GM23338 (cell line): ENCODE data around the gene WNT8B. TPM values are rescaled to one million over a fixed set of nuclear protein-coding genes. Genes with fewer than 3 reads are reported as not detected.

Experiments
- ATAC-seq: fragments of 200-7000 bp; cut with Tn5 transposase; 3 replicates; pipeline ENCODE4 v1.9.1; 2020
- DNase-seq: peaks from one replicate; pipeline ENCODE4 v3.0.0-alpha.2; 2015; ENCODE audit warnings: low spot score
- H2AFZ ChIP-seq: fragments of 200-600 bp; sonication (generic); 2 replicates; pipeline ENCODE4 v1.8.0; 2016; ENCODE audit warnings: antibody characterized with exemption, mild to moderate bottlenecking, moderate library complexity
- H3F3A ChIP-seq: fragments of 200-600 bp; sonication (generic); replicated peaks from 2 replicates; pipeline ENCODE4 v1.8.0; 2017; ENCODE audit warnings: antibody characterized with exemption, mixed run types, low read depth
- H3K27ac ChIP-seq: fragments of 200-600 bp; sonication (generic); 2 replicates; pipeline ENCODE4 v1.6.1; 2016; ENCODE audit warnings: low read depth
- H3K27me3 ChIP-seq: fragments of 200-600 bp; sonication (generic); 2 replicates; pipeline ENCODE4 v1.8.0; 2016; ENCODE audit warnings: mild to moderate bottlenecking, mixed run types, moderate library complexity; ENCODE audit not compliant: insufficient read depth
- H3K36me3 ChIP-seq: fragments of 200-600 bp; sonication (generic); 2 replicates; pipeline ENCODE4 v1.8.0; 2016; ENCODE audit warnings: mild to moderate bottlenecking; ENCODE audit not compliant: insufficient read depth
- H3K4me1 ChIP-seq: fragments of 200-600 bp; sonication (generic); 2 replicates; pipeline ENCODE4 v1.8.0; 2016; ENCODE audit warnings: mild to moderate bottlenecking, moderate library complexity; ENCODE audit not compliant: insufficient read depth
- H3K4me2 ChIP-seq: fragments of 200-600 bp; sonication (generic); 2 replicates; pipeline ENCODE4 v1.7.1; 2017; ENCODE audit warnings: mixed run types
- H3K4me3 ChIP-seq: fragments of 200-600 bp; sonication (generic); 2 replicates; pipeline ENCODE4 v1.6.1; 2016; ENCODE audit warnings: mixed run types
- H3K79me2 ChIP-seq: fragments of 200-600 bp; sonication (generic); replicated peaks from 2 replicates; pipeline ENCODE4 v1.8.0; 2017; ENCODE audit warnings: mild to moderate bottlenecking; ENCODE audit not compliant: insufficient read depth
- H3K9me2 ChIP-seq: fragments of 200-600 bp; sonication (generic); 2 replicates; pipeline ENCODE4 v1.8.0; 2017; ENCODE audit not compliant: insufficient read depth
- H4K20me1 ChIP-seq: fragments of 200-600 bp; sonication (generic); replicated peaks from 2 replicates; pipeline ENCODE4 v1.8.0; 2017; ENCODE audit warnings: mild to moderate bottlenecking; ENCODE audit not compliant: insufficient read depth
- H3K27ac Mint-ChIP-seq: 2 replicates; pipeline ENCODE4 v1.8.0; 2020; ENCODE audit warnings: inconsistent platforms, mild to moderate bottlenecking, moderate library complexity, mixed read lengths
- H3K27me3 Mint-ChIP-seq: 3 replicates; pipeline ENCODE4 v1.8.0; 2022; ENCODE audit warnings: low read depth, mild to moderate bottlenecking, moderate library complexity, mixed read lengths, inconsistent platforms; ENCODE audit not compliant: insufficient read depth, poor library complexity
- H3K36me3 Mint-ChIP-seq: 3 replicates; pipeline ENCODE4 v1.8.0; 2021; ENCODE audit warnings: low read depth, mild to moderate bottlenecking, inconsistent platforms, moderate library complexity, mixed read lengths
- H3K4me1 Mint-ChIP-seq: 3 replicates; pipeline ENCODE4 v1.8.0; 2020; ENCODE audit warnings: mild to moderate bottlenecking, inconsistent platforms, mixed read lengths
- H3K4me3 Mint-ChIP-seq: 3 replicates; pipeline ENCODE4 v1.8.0; 2021; ENCODE audit warnings: moderate library complexity, mild to moderate bottlenecking, inconsistent platforms, mixed read lengths
- H3K9me3 Mint-ChIP-seq: 3 replicates; pipeline ENCODE4 v1.8.0; 2020; ENCODE audit warnings: moderate library complexity, mild to moderate bottlenecking, inconsistent platforms, mixed read lengths
- EZH2 ChIP-seq: fragments of 200-600 bp; sonication (generic); IDR thresholded peaks from one replicate; pipeline ENCODE4 v1.8.0; 2017; ENCODE audit warnings: antibody characterized with exemption, mild to moderate bottlenecking, low read depth; ENCODE audit not compliant: unreplicated experiment
- NANOG ChIP-seq: IDR thresholded peaks from 2 replicates; pipeline ENCODE4 v1.6.1; 2016; ENCODE audit warnings: antibody characterized with exemption, borderline replicate concordance
- ZNF114 ChIP-seq: fragments of 250-450 bp; sonication (Bioruptor Pico); IDR thresholded peaks from 2 replicates; pipeline ENCODE4 v1.5.0; 2020; ENCODE audit warnings: mild to moderate bottlenecking, moderate library complexity
- ZNF331 ChIP-seq: fragments of 250-450 bp; sonication (Bioruptor Pico); IDR thresholded peaks from 2 replicates; pipeline ENCODE4 v1.5.0; 2020; ENCODE audit warnings: low read depth, mild to moderate bottlenecking, moderate library complexity
- polyA plus RNA-seq: library from polyadenylated mRNA; unstranded; fragments of >200 nt; fragmentation: Nextera tagmentation; extraction: Ambion mirVana; gene quantifications from 2 replicates; pipeline ENCODE4 v1.2.1, GENCODE V29; 2016
- total RNA-seq: library from RNA; depleted of rRNA; stranded (reverse); fragments of >200 nt; shearing (Covaris generic); gene quantifications from 2 replicates; pipeline ENCODE4 v1.2.3, GENCODE V29; 2014
- TF ChIP-seq, protein P1 (sequence below), 2 experiments: fragments of 200-600 bp in 1 of 2; sonication (generic) in 1 of 2; conservative IDR thresholded peaks; 2 replicates each; pipeline versions ENCODE4 v1.5.1 to v1.6.1; 2016 to 2017; ENCODE audit warnings: antibody characterized with exemption in 2 of 2, low read depth in 2 of 2, mild to moderate bottlenecking in 2 of 2, moderate library complexity in 1 of 2
- TF ChIP-seq, protein P2 (sequence below): IDR thresholded peaks from 2 replicates; pipeline ENCODE4 v1.6.1; 2016; ENCODE audit warnings: antibody characterized with exemption
- TF ChIP-seq, protein P3 (sequence below): IDR thresholded peaks from one replicate; pipeline ENCODE4 v1.6.1; 2018; ENCODE audit warnings: antibody characterized with exemption; ENCODE audit not compliant: unreplicated experiment

Gene WNT8B
- total and polyA plus RNA-seq, 2 experiments from 2014 or later: 0.74 to 1.3 TPM

DNA sequence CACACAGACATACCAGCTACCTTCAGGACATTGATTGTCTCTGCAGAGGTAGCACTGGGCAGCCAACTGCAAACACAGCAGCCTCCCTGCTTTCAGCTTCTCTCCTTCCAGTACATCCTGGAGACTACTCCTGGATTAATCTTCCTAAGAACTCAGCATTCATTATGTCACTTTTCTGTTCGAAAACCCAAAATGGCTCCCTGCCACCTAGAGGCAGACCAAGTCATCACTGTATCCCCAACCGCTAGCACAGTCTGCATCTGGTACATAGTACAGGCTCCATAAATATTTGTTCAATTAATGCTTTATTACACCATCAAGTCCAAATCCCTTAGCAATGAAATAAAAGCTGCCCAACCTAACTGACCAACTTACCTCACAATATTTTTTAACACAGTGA, 61.8 kb downstream of the WNT8B start:
- Histone ChIP-seq H3K36me3 (peaks cover 10% of the 10 kb centered on the region; the same call in 1 of the 2 replicates), H3K4me3 (no peak overlapping the region), H3K4me2 (no peak overlapping the region), H3F3A (0 out of 2 replicates have a peak, but pooled peaks cover 4% of the 10 kb centered on the region), H2AFZ (no peak overlapping the region), H4K20me1 (peaks cover 5% of the 10 kb centered on the region; the same call in 1 of the 2 replicates), H3K27me3 (peaks cover 18% of the 10 kb centered on the region), H3K27ac (no peak overlapping the region), H3K79me2 (peaks cover 18% of the 10 kb centered on the region), H3K4me1 (peaks cover 10% of the 10 kb centered on the region), H3K9me2 (no peaks in the 10 kb centered on the region)
- peaks cover 31% of the 10 kb centered on the region for H3K36me3 Mint-ChIP-seq
- peaks cover 9% of the 10 kb centered on the region for H3K27me3 Mint-ChIP-seq
- no peak for DNase-seq
- peaks cover 4% of the 10 kb centered on the region; the same call in 2 of the 3 replicates for H3K4me1 Mint-ChIP-seq
- H3K9me3 Mint-ChIP-seq: no peaks in the 10 kb centered on the region
- H3K4me3 Mint-ChIP-seq: no peak overlapping the region
- TF ChIP-seq NANOG: no peak
- TF ChIP-seq, protein P1, sequence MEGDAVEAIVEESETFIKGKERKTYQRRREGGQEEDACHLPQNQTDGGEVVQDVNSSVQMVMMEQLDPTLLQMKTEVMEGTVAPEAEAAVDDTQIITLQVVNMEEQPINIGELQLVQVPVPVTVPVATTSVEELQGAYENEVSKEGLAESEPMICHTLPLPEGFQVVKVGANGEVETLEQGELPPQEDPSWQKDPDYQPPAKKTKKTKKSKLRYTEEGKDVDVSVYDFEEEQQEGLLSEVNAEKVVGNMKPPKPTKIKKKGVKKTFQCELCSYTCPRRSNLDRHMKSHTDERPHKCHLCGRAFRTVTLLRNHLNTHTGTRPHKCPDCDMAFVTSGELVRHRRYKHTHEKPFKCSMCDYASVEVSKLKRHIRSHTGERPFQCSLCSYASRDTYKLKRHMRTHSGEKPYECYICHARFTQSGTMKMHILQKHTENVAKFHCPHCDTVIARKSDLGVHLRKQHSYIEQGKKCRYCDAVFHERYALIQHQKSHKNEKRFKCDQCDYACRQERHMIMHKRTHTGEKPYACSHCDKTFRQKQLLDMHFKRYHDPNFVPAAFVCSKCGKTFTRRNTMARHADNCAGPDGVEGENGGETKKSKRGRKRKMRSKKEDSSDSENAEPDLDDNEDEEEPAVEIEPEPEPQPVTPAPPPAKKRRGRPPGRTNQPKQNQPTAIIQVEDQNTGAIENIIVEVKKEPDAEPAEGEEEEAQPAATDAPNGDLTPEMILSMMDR (conservative IDR thresholded peaks at IDR 0.05; ENCODE audit: low read depth in 2 of 2): 0 out of 4 replicates have a peak, but pooled peaks of 1 of the 2 experiments have one; percentile 26
- H3K27ac Mint-ChIP-seq: no peak overlapping the region
- ATAC-seq: no peak

DNA sequence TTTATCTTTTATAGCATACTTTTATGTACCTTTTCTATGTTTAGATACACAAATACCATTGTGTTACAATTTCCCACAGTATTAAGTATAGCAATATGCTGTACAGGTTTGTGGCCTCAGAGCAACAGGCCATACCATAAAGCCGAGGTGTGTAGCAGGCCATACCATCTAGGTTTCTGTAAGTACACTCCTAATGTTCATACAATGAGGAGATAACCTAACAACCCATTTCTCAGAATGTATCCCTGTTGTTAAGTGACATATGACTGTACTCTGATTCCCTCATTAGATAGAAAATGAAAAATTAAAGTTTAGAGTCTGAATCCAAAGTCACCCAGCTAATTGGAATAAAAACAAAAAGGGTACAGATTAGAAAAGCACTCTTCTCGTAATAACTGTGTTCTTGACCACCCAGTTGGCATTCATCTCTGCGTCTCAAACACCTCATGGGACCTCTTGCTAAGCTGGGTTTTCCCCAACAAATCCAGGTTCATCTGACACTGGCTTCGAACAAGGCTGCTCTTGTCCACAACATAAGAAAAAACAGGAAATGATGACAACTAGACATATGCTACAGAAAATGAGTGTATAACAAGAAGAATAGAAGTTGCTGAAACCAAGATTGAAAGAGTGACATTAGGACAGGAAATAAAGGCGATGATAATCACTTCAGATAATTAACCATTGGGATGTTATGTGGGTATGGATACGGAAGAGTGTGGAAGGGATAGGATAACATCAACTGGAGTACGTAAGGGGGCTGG, 65.5 kb downstream of the WNT8B start:
- Mint-ChIP-seq H3K9me3 (no peaks in the 10 kb centered on the region), H3K27ac (no peak overlapping the region), H3K27me3 (peaks cover 2% of the 10 kb centered on the region), H3K4me1 (peaks cover 10% of the 10 kb centered on the region), H3K36me3 (peaks cover 30% of the 10 kb centered on the region), H3K4me3 (peak overlapping the region; percentile 99)
- Histone ChIP-seq H3K27ac (no peak overlapping the region), H3K4me3 (peak overlapping the region; percentile 92), H4K20me1 (peaks cover 5% of the 10 kb centered on the region; the same call in 1 of the 2 replicates), H3F3A (no peaks in the 10 kb centered on the region), H3K79me2 (peaks cover 18% of the 10 kb centered on the region), H2AFZ (no peak overlapping the region), H3K36me3 (peaks cover 10% of the 10 kb centered on the region; the same call in 1 of the 2 replicates), H3K4me2 (peak overlapping the region; percentile 96), H3K9me2 (no peaks in the 10 kb centered on the region), H3K27me3 (no peaks in the 10 kb centered on the region), H3K4me1 (peaks cover 11% of the 10 kb centered on the region)
- no peak for ATAC-seq
- DNase-seq: no peak
- TF ChIP-seq ZNF331 (CRISPR knock-in tag): no peak
- TF ChIP-seq EZH2: no peak
- no peak for TF ChIP-seq NANOG
- TF ChIP-seq, protein P1 (conservative IDR thresholded peaks at IDR 0.05; ENCODE audit: low read depth in 2 of 2): no peak
- TF ChIP-seq, protein P2, sequence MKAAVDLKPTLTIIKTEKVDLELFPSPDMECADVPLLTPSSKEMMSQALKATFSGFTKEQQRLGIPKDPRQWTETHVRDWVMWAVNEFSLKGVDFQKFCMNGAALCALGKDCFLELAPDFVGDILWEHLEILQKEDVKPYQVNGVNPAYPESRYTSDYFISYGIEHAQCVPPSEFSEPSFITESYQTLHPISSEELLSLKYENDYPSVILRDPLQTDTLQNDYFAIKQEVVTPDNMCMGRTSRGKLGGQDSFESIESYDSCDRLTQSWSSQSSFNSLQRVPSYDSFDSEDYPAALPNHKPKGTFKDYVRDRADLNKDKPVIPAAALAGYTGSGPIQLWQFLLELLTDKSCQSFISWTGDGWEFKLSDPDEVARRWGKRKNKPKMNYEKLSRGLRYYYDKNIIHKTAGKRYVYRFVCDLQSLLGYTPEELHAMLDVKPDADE: no peak
- no peak for TF ChIP-seq ZNF114 (CRISPR knock-in tag)
- TF ChIP-seq, protein P3, sequence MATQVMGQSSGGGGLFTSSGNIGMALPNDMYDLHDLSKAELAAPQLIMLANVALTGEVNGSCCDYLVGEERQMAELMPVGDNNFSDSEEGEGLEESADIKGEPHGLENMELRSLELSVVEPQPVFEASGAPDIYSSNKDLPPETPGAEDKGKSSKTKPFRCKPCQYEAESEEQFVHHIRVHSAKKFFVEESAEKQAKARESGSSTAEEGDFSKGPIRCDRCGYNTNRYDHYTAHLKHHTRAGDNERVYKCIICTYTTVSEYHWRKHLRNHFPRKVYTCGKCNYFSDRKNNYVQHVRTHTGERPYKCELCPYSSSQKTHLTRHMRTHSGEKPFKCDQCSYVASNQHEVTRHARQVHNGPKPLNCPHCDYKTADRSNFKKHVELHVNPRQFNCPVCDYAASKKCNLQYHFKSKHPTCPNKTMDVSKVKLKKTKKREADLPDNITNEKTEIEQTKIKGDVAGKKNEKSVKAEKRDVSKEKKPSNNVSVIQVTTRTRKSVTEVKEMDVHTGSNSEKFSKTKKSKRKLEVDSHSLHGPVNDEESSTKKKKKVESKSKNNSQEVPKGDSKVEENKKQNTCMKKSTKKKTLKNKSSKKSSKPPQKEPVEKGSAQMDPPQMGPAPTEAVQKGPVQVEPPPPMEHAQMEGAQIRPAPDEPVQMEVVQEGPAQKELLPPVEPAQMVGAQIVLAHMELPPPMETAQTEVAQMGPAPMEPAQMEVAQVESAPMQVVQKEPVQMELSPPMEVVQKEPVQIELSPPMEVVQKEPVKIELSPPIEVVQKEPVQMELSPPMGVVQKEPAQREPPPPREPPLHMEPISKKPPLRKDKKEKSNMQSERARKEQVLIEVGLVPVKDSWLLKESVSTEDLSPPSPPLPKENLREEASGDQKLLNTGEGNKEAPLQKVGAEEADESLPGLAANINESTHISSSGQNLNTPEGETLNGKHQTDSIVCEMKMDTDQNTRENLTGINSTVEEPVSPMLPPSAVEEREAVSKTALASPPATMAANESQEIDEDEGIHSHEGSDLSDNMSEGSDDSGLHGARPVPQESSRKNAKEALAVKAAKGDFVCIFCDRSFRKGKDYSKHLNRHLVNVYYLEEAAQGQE: no peak
